Body of pancreas (tissue), 4 donors: ENCODE results near the gene ZFHX3. TPM values are rescaled to one million over a fixed set of nuclear protein-coding genes. Genes with fewer than 3 reads are reported as not detected.

Experiments
- ATAC-seq: fragments of 150-250 bp; one replicate; pipeline ENCODE4 v1.9.1; 2016
- DNase-seq, 4 donors: peaks; one replicate each; pipeline ENCODE4 v3.0.0-alpha.2; 2019
- H3K27ac ChIP-seq, 4 donors: fragments of 200-600 bp; sonication (generic); 1 replicate in 3 of 4; 2 replicates in 1 of 4; pipeline versions ENCODE4 v1.5.1 to v1.6.1; 2016 to 2019; ENCODE audit warnings: mild to moderate bottlenecking in 1 of 4, mixed read lengths in 1 of 4, moderate library complexity in 1 of 4
- H3K27me3 ChIP-seq, 2 donors: fragments of 200-600 bp; sonication (generic); one replicate each; pipeline ENCODE4 v1.6.0; 2016; ENCODE audit warnings: mild to moderate bottlenecking in 1 of 2
- H3K36me3 ChIP-seq, 2 donors: fragments of 200-600 bp; sonication (generic); replicated peaks in 1 of 2; 2 replicates each; pipeline ENCODE4 v1.5.1; 2016; ENCODE audit warnings: low read depth in 2 of 2; ENCODE audit not compliant: insufficient read depth in 1 of 2
- H3K4me1 ChIP-seq: fragments of 200-600 bp; sonication (generic); one replicate; pipeline ENCODE4 v1.6.0; 2016
- H3K4me3 ChIP-seq, 2 donors: fragments of 200-600 bp; sonication (generic); 1 replicate in 1 of 2; 2 replicates in 1 of 2; pipeline ENCODE4 v1.5.1; 2016 to 2019
- H3K9me3 ChIP-seq, 3 donors: fragments of 200-600 bp; sonication (generic); 1 replicate in 2 of 3; 2 replicates in 1 of 3; pipeline ENCODE4 v1.5.1; 2016
- CTCF ChIP-seq, 7 experiments: fragments of 450-650 bp in 4 of 7; fragments of 200-600 bp in 3 of 7; sonication (generic) in 3 of 7; IDR thresholded peaks; one replicate each; pipeline ENCODE4 v1.5.1; 2016 to 2019; ENCODE audit warnings: antibody characterized with exemption in 7 of 7
- POLR2A ChIP-seq, 3 donors: fragments of 450-650 bp; IDR thresholded peaks; one replicate each; pipeline ENCODE4 v1.6.1; 2016; ENCODE audit warnings: antibody characterized with exemption in 3 of 3, mild to moderate bottlenecking in 2 of 3
- WGBS, 2 donors: methylation state at CpG; one replicate each; pipeline ENCODE4 v1.1.5; 2017; 5-methylcytosine and 5-hydroxymethylcytosine counted together
- intact Hi-C: fragments of 100-400 bp; cut with DNase I; formaldehyde crosslinking; loops from one replicate; pipeline ENCODE4 v1.15.1; 2023
- total RNA-seq, 2 donors: library from RNA; depleted of rRNA; stranded (reverse); fragments of >200 nt; gene quantifications; one replicate each; pipeline ENCODE4 v1.1.0, GENCODE V29; 2016

The ZFHX3 gene
- total RNA-seq, 2 donors from 2014 or later: 22.4 to 24.6 TPM

DNA sequence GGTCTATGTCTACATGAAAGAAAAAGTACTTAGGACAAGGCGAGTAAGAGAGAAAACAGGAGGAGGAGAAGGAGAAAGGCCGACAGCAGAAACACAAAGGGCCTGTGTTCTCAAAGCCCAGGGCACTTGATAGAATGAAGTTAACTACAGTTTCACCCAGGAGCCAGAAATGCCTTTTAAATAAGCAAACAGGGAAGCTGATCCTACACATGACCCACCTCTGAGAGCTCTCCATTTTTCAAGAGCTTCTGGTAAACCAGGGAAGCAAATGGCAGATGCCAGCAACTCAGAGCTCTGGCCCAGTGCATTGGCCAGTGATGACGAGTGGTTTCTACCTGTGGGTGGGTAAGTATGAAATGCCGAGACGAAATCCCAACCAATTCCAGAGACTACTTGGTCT, 163.4 kb downstream of the ZFHX3 start:
- no peak for ATAC-seq
- Histone ChIP-seq H3K4me1 (no peaks in the 10 kb centered on the region), H3K36me3 (peaks cover 5 to 10% of the 10 kb centered on the region in 2 donors), H3K27me3 (no peaks in the 10 kb centered on the region), H3K9me3 (no peaks in the 10 kb centered on the region), H3K27ac (peak overlapping the region in 2 of 4 donors; percentile 10 to 29), H3K4me3 (no peak overlapping the region)
- DNase-seq: no peak
- intact Hi-C loops: no loop called here
- TF ChIP-seq POLR2A (IDR thresholded peaks at IDR 0.05): no peak
- TF ChIP-seq CTCF (IDR thresholded peaks at IDR 0.05): no peak
- WGBS, 2 donors: 77 to 80% methylated on average over 5 of the region's 5 CpGs

DNA sequence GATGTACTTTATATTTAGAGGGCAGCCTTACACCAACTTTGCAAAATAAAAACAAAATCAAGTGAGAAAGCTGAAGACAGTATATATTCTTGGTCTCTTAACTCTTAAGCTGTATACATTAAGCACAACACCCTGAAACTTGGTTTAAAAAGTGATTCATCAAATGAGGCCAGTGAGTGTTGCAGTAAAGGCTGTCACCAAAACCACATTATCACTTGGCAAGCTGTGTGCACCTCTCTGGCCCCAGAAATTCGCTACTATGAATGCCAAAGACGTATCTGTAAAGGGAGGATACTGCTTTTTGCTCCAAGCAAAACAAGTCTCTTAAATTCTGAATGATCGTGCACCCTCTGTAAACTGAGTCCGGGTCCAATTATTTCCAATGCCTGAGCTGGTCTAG, 163.9 kb downstream of the ZFHX3 start:
- TF ChIP-seq CTCF (IDR thresholded peaks at IDR 0.05): no peak
- no peak for TF ChIP-seq POLR2A (IDR thresholded peaks at IDR 0.05)
- 67 to 73% methylated on average over 4 of the region's 4 CpGs for WGBS, 2 donors
- DNase-seq: no peak
- H3K9me3 ChIP-seq: no peaks in the 10 kb centered on the region
- no peaks in the 10 kb centered on the region for H3K4me1 ChIP-seq
- ATAC-seq: no peak
- intact Hi-C loops: no loop called here
- H3K27me3 ChIP-seq: no peaks in the 10 kb centered on the region
- H3K27ac ChIP-seq: no peak overlapping the region
- peaks cover 5 to 10% of the 10 kb centered on the region in 2 donors for H3K36me3 ChIP-seq
- H3K4me3 ChIP-seq: no peak overlapping the region

DNA sequence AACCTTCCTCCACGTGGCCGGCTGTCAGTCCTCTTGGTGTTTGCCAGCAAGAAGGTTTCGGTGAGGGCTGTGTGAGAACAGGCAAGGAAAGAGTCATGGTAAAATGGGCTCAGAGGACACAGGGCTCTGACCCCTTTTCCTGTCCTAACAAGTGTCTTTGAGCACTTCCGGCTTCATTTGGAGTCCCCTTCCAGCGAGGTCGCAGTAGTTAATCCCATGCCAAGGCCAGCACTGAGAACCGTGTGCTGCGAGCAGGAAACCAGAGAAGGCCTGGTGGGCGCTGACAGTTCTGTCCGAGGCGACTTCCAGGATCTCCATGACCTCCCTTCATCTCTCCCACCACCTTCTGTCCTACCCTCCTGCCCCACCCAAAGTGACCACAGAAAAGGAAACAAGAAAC, 168.1 kb downstream of the ZFHX3 start:
- Histone ChIP-seq H3K27me3 (no peaks in the 10 kb centered on the region), H3K4me3 (no peak overlapping the region), H3K4me1 (peaks cover 12% of the 10 kb centered on the region), H3K36me3 (no peaks in the 10 kb centered on the region), H3K9me3 (no peaks in the 10 kb centered on the region), H3K27ac (no peak overlapping the region)
- 89 to 91% methylated on average over 11 of the region's 11 CpGs for WGBS, 2 donors
- DNase-seq (no peak), ATAC-seq (no peak)
- TF ChIP-seq CTCF (IDR thresholded peaks at IDR 0.05): no peak
- intact Hi-C loops: no loop called here

- ATAC-seq: peak; percentile 38
- 89 to 90% methylated on average over 16 to 19 of the region's 19 CpGs for WGBS, 2 donors
These were observed 169.3 kb downstream of the ZFHX3 start for GRCh38 chr16:72878301-72879269.

More at GRCh38 chr16:72878301-72879269, 169.3 kb downstream of the ZFHX3 start:
- Histone ChIP-seq H3K9me3 (no peaks in the 10 kb centered on the region), H3K4me1 (peaks cover 12% of the 10 kb centered on the region), H3K27me3 (no peaks in the 10 kb centered on the region), H3K36me3 (no peaks in the 10 kb centered on the region), H3K27ac (peak overlapping the region in 2 of 4 donors; percentile 24 to 28), H3K4me3 (no peak overlapping the region)
- intact Hi-C loops: no loop called here
- TF ChIP-seq CTCF (IDR thresholded peaks at IDR 0.05) (no peak), POLR2A (IDR thresholded peaks at IDR 0.05) (no peak)
- DNase-seq: peak in 1 of 4 donors; percentile 27
